ENCODE measurements around the gene RERG.

The RERG gene

DNA sequence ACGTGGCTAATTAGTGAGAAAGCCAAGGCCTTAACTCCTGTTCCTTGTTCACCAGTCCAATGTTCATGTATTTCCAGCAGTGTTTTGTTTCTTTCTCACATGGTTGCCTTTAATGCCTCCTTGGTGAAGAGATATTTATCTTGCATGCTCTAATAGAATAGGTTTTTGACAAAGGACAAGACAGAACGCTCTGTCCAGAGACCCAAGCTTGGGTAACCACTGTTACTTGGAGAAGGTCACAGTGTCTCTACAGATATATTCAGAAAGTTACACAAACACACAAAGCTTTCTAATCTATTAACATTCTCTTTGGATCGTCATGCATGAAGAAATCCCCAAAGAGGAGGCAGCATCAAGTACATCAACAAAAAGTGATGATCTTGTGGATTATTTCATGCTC lies 33.1 kb downstream of the RERG start:
- TF ChIP-seq, protein P1, sequence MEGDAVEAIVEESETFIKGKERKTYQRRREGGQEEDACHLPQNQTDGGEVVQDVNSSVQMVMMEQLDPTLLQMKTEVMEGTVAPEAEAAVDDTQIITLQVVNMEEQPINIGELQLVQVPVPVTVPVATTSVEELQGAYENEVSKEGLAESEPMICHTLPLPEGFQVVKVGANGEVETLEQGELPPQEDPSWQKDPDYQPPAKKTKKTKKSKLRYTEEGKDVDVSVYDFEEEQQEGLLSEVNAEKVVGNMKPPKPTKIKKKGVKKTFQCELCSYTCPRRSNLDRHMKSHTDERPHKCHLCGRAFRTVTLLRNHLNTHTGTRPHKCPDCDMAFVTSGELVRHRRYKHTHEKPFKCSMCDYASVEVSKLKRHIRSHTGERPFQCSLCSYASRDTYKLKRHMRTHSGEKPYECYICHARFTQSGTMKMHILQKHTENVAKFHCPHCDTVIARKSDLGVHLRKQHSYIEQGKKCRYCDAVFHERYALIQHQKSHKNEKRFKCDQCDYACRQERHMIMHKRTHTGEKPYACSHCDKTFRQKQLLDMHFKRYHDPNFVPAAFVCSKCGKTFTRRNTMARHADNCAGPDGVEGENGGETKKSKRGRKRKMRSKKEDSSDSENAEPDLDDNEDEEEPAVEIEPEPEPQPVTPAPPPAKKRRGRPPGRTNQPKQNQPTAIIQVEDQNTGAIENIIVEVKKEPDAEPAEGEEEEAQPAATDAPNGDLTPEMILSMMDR (conservative IDR thresholded peaks at IDR 0.05) = no peak
- no peak for TF ChIP-seq ZFX (IDR thresholded peaks at IDR 0.05)

DNA sequence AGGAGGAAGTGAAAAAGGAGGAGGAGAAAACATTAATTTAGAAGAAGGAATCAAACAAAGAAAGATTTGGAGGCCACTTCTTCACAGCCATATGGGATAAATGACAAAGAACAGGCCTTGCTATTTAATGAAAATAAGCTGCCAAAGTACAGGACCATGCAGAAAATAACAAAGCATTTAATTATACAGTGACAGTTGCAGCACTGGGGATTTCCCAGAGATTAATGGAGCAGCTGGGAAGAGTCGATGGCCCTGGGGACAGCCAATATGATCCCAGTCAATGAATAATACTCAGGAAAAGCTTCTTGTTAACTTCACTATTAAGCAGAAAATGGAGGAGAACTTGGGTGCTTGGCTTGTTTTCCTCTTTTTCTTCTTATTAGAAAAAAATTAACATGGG lies 34.6 kb downstream of the RERG start:
- TF ChIP-seq, protein P1 (conservative IDR thresholded peaks at IDR 0.05) = no peak
- no peak for TF ChIP-seq ZFX (IDR thresholded peaks at IDR 0.05)

More for the DNA sequence above, 33.1 kb downstream of the RERG start:
- H3K27ac ChIP-seq = no peak overlapping the region

DNA sequence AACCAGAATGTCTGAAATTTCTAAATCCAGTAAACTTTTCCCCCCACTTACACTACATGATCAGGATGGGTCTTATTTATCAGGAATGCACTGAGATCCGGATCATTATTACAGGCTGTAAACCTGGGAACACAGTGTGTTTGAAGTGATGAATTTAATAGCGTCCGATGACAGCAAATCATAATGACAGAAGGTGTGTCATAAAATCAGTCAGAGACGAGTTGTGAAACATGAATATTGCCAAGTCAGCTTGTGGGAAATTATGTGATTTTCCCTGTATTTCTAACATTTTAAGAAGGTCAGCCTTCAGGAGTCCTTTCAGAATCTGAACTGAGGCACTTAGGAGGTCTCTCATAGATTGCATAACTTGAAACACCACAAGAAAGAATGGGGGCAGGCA lies 36.7 kb downstream of the RERG start:
- H3K27ac ChIP-seq = no peak overlapping the region
- TF ChIP-seq, protein P1 (conservative IDR thresholded peaks at IDR 0.05) = no peak
- TF ChIP-seq ZFX (IDR thresholded peaks at IDR 0.05) = no peak

More for the DNA sequence above, 34.6 kb downstream of the RERG start:
- H3K27ac ChIP-seq = no peak overlapping the region

DNA sequence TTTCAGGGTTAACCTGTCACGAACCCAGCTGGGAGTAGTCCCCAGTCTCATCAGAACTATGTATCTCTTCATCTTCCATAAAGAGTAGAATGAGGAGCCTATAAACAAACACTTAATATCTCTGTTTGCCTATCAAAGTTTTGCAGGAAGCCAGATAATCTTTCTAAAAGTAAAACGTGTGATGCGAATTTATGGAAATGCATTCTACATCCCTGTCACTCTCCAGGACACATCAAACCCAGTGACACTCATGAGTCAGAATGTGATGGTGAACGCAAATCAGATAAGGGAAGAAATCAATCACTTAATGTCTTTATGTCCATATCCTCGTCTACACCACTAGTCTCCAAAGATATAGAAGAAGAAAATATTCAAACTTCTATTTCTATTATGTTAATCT lies 37.4 kb downstream of the RERG start:
- TF ChIP-seq, protein P1 (conservative IDR thresholded peaks at IDR 0.05) = no peak
- TF ChIP-seq ZFX (IDR thresholded peaks at IDR 0.05) = no peak

DNA sequence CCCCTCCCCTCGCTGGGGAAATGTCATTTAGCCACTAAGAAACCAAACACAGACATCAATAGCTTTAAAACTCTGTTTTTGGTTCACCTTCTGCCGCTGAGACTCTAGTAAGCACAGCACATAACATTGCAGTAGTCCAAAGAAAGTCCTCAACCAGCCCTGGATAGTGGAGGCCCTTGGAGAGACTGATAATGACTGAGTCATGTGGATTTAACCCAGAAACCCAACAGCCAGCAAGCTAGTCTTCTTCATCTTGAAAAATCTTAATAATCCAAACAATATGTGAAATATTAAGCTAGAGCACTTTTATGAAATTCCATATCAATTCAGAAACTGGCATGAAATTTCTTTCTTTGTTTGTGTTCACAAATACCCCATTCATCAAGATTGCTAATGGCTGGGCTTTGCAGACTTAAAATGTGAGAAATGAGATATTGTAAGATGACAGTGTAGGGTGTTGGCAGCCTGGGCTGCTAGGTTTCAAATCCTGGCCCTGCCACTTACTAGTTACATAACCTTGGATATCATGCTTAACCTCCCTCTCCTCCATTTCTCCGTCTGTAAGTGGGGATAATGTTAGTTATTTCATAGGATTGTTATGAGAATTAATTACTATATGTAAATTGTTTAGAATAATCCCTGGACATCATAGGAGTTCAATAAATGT lies 40.1 kb downstream of the RERG start:
- H3K27ac ChIP-seq = no peak overlapping the region
- no peak for TF ChIP-seq ZFX (IDR thresholded peaks at IDR 0.05)
- TF ChIP-seq, protein P1 (conservative IDR thresholded peaks at IDR 0.05) = no peak

More for the DNA sequence above, 37.4 kb downstream of the RERG start:
- H3K27ac ChIP-seq = no peak overlapping the region

DNA sequence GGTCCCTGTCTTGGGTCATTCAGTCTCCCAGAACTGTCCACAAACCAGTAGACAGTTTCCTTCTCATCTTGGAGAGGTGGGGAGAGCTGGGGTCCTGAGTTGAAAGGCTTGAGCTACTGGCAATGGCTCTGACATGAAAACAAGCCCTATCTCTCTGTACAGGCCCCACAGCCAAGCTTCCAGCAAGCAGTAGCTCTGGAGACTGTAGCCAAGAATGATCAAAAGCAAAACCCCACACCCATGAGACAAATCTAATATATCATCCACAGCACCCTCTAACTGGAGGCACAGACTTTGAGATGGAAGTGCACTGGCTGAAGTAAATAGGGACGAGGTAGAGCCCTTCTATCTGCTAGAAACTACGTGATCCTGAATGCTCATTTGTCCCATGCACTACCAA lies 40.9 kb downstream of the RERG start:
- no peak for TF ChIP-seq ZFX (IDR thresholded peaks at IDR 0.05)
- TF ChIP-seq, protein P1 (conservative IDR thresholded peaks at IDR 0.05) = no peak
- H3K27ac ChIP-seq = no peak overlapping the region

DNA sequence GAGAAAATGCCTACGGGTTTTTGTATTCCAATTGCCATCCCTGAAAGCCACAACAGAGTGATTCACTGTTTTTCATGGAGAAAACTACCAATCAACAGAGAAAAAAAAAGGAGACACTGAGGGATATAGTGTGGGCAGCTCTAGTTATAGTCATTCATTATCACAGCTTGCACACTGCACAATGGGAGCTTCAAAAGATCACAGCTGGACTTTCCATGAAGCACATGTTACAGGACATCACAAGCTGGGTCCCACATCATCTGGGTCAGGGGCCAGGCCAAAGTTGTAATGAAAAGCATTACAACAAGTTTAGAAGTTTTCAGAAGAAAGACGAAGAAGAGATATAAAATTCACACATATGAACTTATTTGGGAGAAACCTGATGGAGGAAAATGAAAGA lies 41.5 kb downstream of the RERG start:
- H3K27ac ChIP-seq = no peak overlapping the region
- TF ChIP-seq, protein P1 (conservative IDR thresholded peaks at IDR 0.05) = no peak
- no peak for TF ChIP-seq ZFX (IDR thresholded peaks at IDR 0.05)
